CD4-positive, CD25-positive, alpha-beta regulatory T cell (primary cell): Measurements from ENCODE around the gene NGDN. TPM values are rescaled to one million over a fixed set of nuclear protein-coding genes. Genes with fewer than 3 reads are reported as not detected.
A peak's percentile ranks its signal among the peaks of the same experiment; 100 is the strongest.
"Not testable (repeated sequence)": the region's sequence is repeated elsewhere in the genome, so short reads cannot be mapped to it uniquely, and the experiment has no call there.

Experiments
- ATAC-seq, 2 donors: fragments of 150-1000 bp; cut with Tn5 transposase; one replicate each; pipeline ENCODE4 v1.10.0; 2021; ENCODE audit warnings: low read depth in 2 of 2, moderate number of reproducible peaks in 2 of 2, moderate library complexity in 1 of 2
- DNase-seq, 3 donors: peaks; one replicate each; pipeline versions ENCODE4 v3.0.0 to v3.0.0-alpha.2; 2012 to 2022; ENCODE audit warnings: mixed read lengths in 1 of 3
- H3K27ac ChIP-seq: one replicate; pipeline ENCODE4 v1.7.0; 2013; ENCODE audit warnings: mild to moderate bottlenecking, low read length; ENCODE audit not compliant: insufficient read depth, poor library complexity, severe bottlenecking
- H3K27me3 ChIP-seq: one replicate; pipeline ENCODE4 v1.7.0; 2013; ENCODE audit warnings: low read length; ENCODE audit not compliant: control insufficient read depth, insufficient read depth
- H3K36me3 ChIP-seq: one replicate; pipeline ENCODE4 v1.7.0; 2013; ENCODE audit warnings: mild to moderate bottlenecking, low read length, moderate library complexity; ENCODE audit not compliant: control insufficient read depth, insufficient read depth
- H3K4me1 ChIP-seq: 2 replicates; pipeline ENCODE4 v1.7.0; 2013; ENCODE audit warnings: mild to moderate bottlenecking, low read length; ENCODE audit not compliant: insufficient read depth, control insufficient read depth, poor library complexity, severe bottlenecking
- H3K4me3 ChIP-seq: one replicate; pipeline ENCODE4 v1.7.0; 2013; ENCODE audit warnings: low read depth, mild to moderate bottlenecking, low read length, moderate library complexity
- H3K9me3 ChIP-seq, 2 experiments: 1 replicate in 1 of 2; 2 replicates in 1 of 2; pipeline ENCODE4 v1.7.0; 2013; ENCODE audit warnings: low read length in 2 of 2, mild to moderate bottlenecking in 1 of 2, moderate library complexity in 1 of 2; ENCODE audit not compliant: control insufficient read depth in 2 of 2
- H3K27ac Mint-ChIP-seq, 3 donors: one replicate each; pipeline ENCODE4 v1.8.0; 2020 to 2022; ENCODE audit warnings: mild to moderate bottlenecking in 3 of 3, mixed read lengths in 3 of 3, moderate library complexity in 2 of 3
- H3K27me3 Mint-ChIP-seq: one replicate; pipeline ENCODE4 v1.8.0; 2022; ENCODE audit warnings: mild to moderate bottlenecking, mixed read lengths
- H3K36me3 Mint-ChIP-seq: one replicate; pipeline ENCODE4 v1.8.0; 2020; ENCODE audit warnings: mixed read lengths
- H3K4me1 Mint-ChIP-seq, 4 donors: one replicate each; pipeline ENCODE4 v1.8.0; 2020 to 2022; ENCODE audit warnings: mixed read lengths in 4 of 4, mild to moderate bottlenecking in 1 of 4
- H3K4me3 Mint-ChIP-seq, 4 donors: one replicate each; pipeline ENCODE4 v1.8.0; 2020 to 2022; ENCODE audit warnings: mild to moderate bottlenecking in 4 of 4, mixed read lengths in 4 of 4, moderate library complexity in 3 of 4
- H3K9me3 Mint-ChIP-seq, 7 donors: one replicate each; pipeline ENCODE4 v1.8.0; 2020 to 2022; ENCODE audit warnings: mixed read lengths in 7 of 7, mild to moderate bottlenecking in 3 of 7, moderate library complexity in 2 of 7
- polyA plus RNA-seq, 4 donors: library from polyadenylated mRNA; unstranded; fragments of 300-500 nt; fragmentation: Illumina TruSeq; gene quantifications; one replicate each; pipeline ENCODE4 v1.2.3, GENCODE V29; 2021
- total RNA-seq: library from RNA; stranded (reverse); gene quantifications from one replicate; pipeline ENCODE4 v1.2.3, GENCODE V29; 2022

Gene NGDN, protein sequence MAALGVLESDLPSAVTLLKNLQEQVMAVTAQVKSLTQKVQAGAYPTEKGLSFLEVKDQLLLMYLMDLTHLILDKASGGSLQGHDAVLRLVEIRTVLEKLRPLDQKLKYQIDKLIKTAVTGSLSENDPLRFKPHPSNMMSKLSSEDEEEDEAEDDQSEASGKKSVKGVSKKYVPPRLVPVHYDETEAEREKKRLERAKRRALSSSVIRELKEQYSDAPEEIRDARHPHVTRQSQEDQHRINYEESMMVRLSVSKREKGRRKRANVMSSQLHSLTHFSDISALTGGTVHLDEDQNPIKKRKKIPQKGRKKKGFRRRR
- 102 TPM for total RNA-seq
- polyA plus RNA-seq: 10 to 100 TPM; 77.1 to 90.8 (median 84.8) TPM

GRCh38 chr14:23469127-23469905 lies at the start of gene NGDN:
Gene NGDN (plus strand): TSS chr14:23469703. CDS start chr14:23469716, 13 bp downstream.
- Mint-ChIP-seq H3K4me3 (no peak within 1 kb of the TSS), H3K27ac (peak within 1 kb of the TSS in 1 of 3 donors; percentile 27), H3K27me3 (peaks cover 7% of the 10 kb centered on the region), H3K9me3 (peaks cover 0 to 1% (median 0%) of the 10 kb centered on the region in 7 donors), H3K4me1 (peaks cover 0 to 8% (median 5%) of the 10 kb centered on the region in 4 donors), H3K36me3 (peaks cover 8% of the 10 kb centered on the region)
- peak; percentile 89 to 99 (median 97) for DNase-seq
- Histone ChIP-seq H3K27ac (peak within 1 kb of the TSS; percentile 91), H3K27me3 (no peaks in the 10 kb centered on the region), H3K4me3 (peak within 1 kb of the TSS; percentile 96), H3K4me1 (peaks cover 9% of the 10 kb centered on the region), H3K36me3 (peaks cover 34% of the 10 kb centered on the region), H3K9me3 (no peaks in the 10 kb centered on the region)
- peak; percentile 95 to 97 for ATAC-seq

- no peak for ATAC-seq
- DNase-seq: peak in 1 of 3 donors; percentile 34
Observed at GRCh38 chr14:23421594-23421993, 47.9 kb upstream of the NGDN start.

DNA sequence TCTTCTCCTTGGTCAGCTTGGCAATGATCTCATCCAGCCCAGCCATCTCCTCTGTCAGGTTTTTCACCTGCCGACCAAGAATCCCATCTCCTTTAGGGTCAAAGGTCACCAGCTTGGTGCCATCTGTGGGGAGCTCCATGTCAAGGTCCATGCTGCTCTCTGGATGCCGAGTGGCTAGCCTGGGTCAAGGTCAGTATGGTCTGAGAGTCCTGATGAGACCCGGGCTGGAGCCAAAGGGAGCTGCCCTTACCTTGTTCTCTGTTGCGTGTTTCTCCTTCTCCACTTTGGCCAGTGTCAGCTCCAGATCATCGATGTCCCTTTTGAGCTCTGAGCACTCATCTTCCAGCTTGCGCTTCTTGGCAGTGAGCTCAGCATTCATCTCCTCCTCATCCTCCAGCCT lies 45.8 kb upstream of the NGDN start:
- Histone ChIP-seq H3K4me3 (no peak overlapping the region), H3K27ac (no peak overlapping the region), H3K9me3 (no peaks in the 10 kb centered on the region), H3K4me1 (no peaks in the 10 kb centered on the region), H3K27me3 (peaks cover 2% of the 10 kb centered on the region), H3K36me3 (no peaks in the 10 kb centered on the region)
- ATAC-seq (no peak), DNase-seq (no peak)
- Mint-ChIP-seq H3K36me3 (no peaks in the 10 kb centered on the region), H3K4me3 (no peak overlapping the region), H3K27me3 (peaks cover 9% of the 10 kb centered on the region), H3K4me1 (no peaks in the 10 kb centered on the region), H3K9me3 (peaks cover 0 to 2% (median 0%) of the 10 kb centered on the region in 7 donors), H3K27ac (peak overlapping the region in 1 of 3 donors; percentile 52)

More at GRCh38 chr14:23421594-23421993, 47.9 kb upstream of the NGDN start:
- Histone ChIP-seq H3K4me3 (no peak overlapping the region), H3K27ac (no peak overlapping the region), H3K4me1 (no peaks in the 10 kb centered on the region), H3K9me3 (no peaks in the 10 kb centered on the region), H3K27me3 (no peaks in the 10 kb centered on the region), H3K36me3 (no peaks in the 10 kb centered on the region)
- no peaks in the 10 kb centered on the region for H3K4me1 Mint-ChIP-seq
- peaks cover 4% of the 10 kb centered on the region for H3K27me3 Mint-ChIP-seq
- H3K36me3 Mint-ChIP-seq: no peaks in the 10 kb centered on the region
- no peaks in the 10 kb centered on the region for H3K9me3 Mint-ChIP-seq
- H3K4me3 Mint-ChIP-seq: no peak overlapping the region
- H3K27ac Mint-ChIP-seq: no peak overlapping the region

GRCh38 chr14:23425169-23425568 lies 44.3 kb upstream of the NGDN start:
- H3K9me3 ChIP-seq: no peaks in the 10 kb centered on the region
- H3K27me3 Mint-ChIP-seq: peaks cover 5% of the 10 kb centered on the region
- no peaks in the 10 kb centered on the region for H3K36me3 Mint-ChIP-seq
- H3K4me3 Mint-ChIP-seq: no peak overlapping the region
- H3K4me1 ChIP-seq: no peaks in the 10 kb centered on the region
- no peak overlapping the region for H3K27ac ChIP-seq
- no peak overlapping the region for H3K4me3 ChIP-seq
- no peak overlapping the region for H3K27ac Mint-ChIP-seq
- peaks cover 0 to 2% (median 0%) of the 10 kb centered on the region in 7 donors for H3K9me3 Mint-ChIP-seq
- H3K36me3 ChIP-seq: no peaks in the 10 kb centered on the region
- H3K27me3 ChIP-seq: peaks cover 2% of the 10 kb centered on the region
- ATAC-seq: no peak
- DNase-seq: no peak
- H3K4me1 Mint-ChIP-seq: no peaks in the 10 kb centered on the region

GRCh38 chr14:23425798-23426197 lies 43.7 kb upstream of the NGDN start:
- not testable (repeated sequence) for H3K27ac Mint-ChIP-seq, DNase-seq, ATAC-seq, H3K36me3 Mint-ChIP-seq, H3K27ac ChIP-seq, H3K4me1 Mint-ChIP-seq, H3K4me3 Mint-ChIP-seq, H3K27me3 ChIP-seq, H3K9me3 Mint-ChIP-seq, H3K36me3 ChIP-seq, H3K4me1 ChIP-seq, H3K9me3 ChIP-seq, H3K27me3 Mint-ChIP-seq, H3K4me3 ChIP-seq

DNA sequence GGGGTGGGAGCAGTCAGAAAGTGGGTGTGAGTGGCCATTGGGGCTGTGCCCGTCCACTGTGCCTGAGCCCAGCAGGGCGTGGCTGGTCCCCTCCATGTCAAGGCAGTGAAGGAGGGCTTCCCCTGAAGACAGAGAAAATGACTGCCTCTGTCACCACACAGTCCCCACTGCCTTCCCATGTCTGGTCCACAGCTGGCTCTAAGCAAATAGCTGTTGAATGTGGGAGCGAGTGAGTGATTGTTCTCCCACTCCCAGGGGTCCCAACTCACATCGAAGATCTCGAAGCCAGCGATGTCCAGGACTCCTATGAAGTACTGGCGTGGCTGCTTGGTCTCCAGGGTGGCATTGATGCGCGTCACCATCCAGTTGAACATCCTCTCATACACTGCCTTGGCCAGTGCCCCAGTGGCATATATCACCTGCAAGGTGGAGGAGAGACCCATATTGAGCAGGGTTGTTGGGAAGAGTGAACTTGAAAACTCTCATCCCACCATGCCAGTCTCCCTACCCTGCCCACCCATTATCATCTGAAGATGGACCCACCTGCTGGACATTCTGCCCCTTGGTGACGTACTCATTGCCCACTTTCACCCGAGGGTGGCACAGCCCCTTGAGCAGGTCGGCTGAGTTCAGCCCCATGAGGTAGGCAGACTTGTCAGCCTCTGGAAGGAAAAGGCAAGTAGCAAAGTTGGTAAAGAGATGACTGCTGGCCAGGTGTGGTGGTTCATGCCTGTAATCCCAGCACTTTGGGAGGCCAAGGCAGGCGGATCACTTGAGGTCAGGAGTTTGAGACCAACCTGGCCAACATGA lies 40.6 kb upstream of the NGDN start:
- no peak overlapping the region for H3K27ac ChIP-seq
- H3K9me3 Mint-ChIP-seq: peaks cover 0 to 2% (median 0%) of the 10 kb centered on the region in 7 donors
- H3K27me3 ChIP-seq: peaks cover 2% of the 10 kb centered on the region
- H3K4me3 Mint-ChIP-seq: no peak overlapping the region
- DNase-seq (no peak), ATAC-seq (no peak)
- no peak overlapping the region for H3K4me3 ChIP-seq
- no peaks in the 10 kb centered on the region for H3K4me1 Mint-ChIP-seq
- H3K27ac Mint-ChIP-seq: no peak overlapping the region
- H3K36me3 ChIP-seq: no peaks in the 10 kb centered on the region
- H3K9me3 ChIP-seq: no peaks in the 10 kb centered on the region
- H3K27me3 Mint-ChIP-seq: peaks cover 5% of the 10 kb centered on the region
- H3K36me3 Mint-ChIP-seq: no peaks in the 10 kb centered on the region
- H3K4me1 ChIP-seq: no peaks in the 10 kb centered on the region

- H3K27me3 Mint-ChIP-seq: peaks cover 5% of the 10 kb centered on the region
- H3K9me3 ChIP-seq: no peaks in the 10 kb centered on the region
- H3K4me1 Mint-ChIP-seq: peaks cover 0 to 2% (median 0%) of the 10 kb centered on the region in 4 donors
- H3K36me3 ChIP-seq: no peaks in the 10 kb centered on the region
- no peaks in the 10 kb centered on the region for H3K4me1 ChIP-seq
- H3K27ac ChIP-seq: no peak overlapping the region
- no peak for ATAC-seq
- H3K36me3 Mint-ChIP-seq: no peaks in the 10 kb centered on the region
- no peak overlapping the region for H3K4me3 Mint-ChIP-seq
- no peak overlapping the region for H3K4me3 ChIP-seq
- H3K9me3 Mint-ChIP-seq: peaks cover 0 to 2% (median 0%) of the 10 kb centered on the region in 7 donors
- H3K27me3 ChIP-seq: peaks cover 2% of the 10 kb centered on the region
- H3K27ac Mint-ChIP-seq: no peak overlapping the region
- no peak for DNase-seq
Observed at GRCh38 chr14:23430016-23430722, 39.3 kb upstream of the NGDN start.
